GM10266 (cell line): ENCODE results near the gene SLC25A38.

ENCODE experiments used
- DNase-seq: peaks from one replicate; pipeline ENCODE4 v3.0.0; 2012; ENCODE audit errors: extremely low spot score
- CTCF ChIP-seq: IDR thresholded peaks from 2 replicates; pipeline ENCODE4 v1.5.1; 2012; ENCODE audit warnings: mild to moderate bottlenecking, low read depth; ENCODE audit not compliant: control insufficient read depth, insufficient read depth; ENCODE audit errors: missing control alignments

The SLC25A38 gene

GRCh38 chr3:39398700-39399099 is 15.5 kb downstream of the SLC25A38 start:
- TF ChIP-seq CTCF = no peak
- no peak for DNase-seq

GRCh38 chr3:39401983-39402382 is 18.8 kb downstream of the SLC25A38 start:
- no peak for TF ChIP-seq CTCF
- no peak for DNase-seq

DNA sequence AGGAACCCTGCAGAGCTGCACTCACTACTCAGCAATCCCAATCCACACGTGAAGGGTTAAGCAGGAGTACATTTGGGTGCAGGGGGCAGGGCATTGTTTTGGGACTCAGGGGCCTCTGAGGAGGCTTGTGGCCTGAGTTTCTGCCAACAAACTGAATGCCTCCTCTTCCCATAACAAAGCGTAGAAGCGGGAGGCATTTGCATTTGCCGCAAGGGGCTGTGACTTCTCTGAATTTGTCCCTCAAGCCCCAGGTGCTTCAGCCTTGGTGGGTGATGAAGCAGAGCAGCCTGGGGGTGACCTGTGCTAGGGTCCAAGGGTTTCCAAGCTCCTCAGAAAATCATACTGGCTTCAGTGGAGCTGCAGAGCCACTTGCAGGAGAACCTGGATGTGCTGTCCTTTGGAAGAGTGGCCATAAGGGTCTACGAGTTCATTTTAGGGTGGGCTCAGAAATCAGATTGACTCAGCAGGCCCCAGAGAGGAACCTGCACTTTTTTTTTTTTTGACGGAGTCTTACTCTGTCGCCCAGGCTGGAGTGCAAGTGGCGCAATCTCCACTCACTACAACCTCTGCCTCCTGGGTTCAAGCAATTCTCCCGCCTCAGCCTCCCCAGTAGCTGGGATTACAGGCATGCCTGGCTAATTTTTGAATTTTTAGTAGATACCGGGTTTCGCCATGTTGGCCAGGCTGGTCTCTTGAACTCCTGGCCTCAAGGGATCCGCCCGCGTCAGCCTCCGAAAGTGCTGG is 21.9 kb downstream of the SLC25A38 start:
- no peak for DNase-seq

DNA sequence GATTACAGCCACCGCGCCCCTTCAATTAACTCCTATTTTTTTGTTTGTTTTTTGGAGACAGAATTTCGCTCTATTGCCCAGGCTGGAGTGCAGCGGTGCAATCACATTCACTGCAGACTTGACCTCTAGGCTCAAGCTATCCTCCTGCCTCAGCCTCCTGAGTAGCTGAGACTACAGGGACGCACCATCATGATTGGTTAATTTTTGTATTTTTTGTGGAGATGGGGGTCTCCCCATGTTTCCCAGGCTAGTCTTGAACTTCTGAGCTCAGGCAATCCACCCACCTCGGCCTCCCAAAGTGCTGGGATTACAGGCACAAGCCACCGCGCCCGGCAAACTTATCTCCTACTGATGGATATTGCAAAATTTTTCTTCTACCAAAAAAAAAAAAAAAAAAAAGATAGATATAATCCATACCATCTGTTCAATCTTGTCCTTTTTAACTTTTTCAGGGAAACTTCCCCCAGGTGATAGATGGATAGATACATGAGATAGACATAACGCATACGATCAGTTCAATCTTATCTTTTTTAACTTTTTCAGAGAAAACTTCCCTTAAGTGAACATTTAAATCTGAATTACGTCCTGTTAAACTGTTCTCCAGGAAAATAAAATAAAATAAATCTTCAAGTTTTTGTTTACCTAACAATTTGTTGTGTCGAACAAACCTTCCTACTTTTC is 22.7 kb downstream of the SLC25A38 start:
- TF ChIP-seq CTCF = no peak
- no peak for DNase-seq

More for the DNA sequence above, 21.9 kb downstream of the SLC25A38 start:
- no peak for TF ChIP-seq CTCF

DNA sequence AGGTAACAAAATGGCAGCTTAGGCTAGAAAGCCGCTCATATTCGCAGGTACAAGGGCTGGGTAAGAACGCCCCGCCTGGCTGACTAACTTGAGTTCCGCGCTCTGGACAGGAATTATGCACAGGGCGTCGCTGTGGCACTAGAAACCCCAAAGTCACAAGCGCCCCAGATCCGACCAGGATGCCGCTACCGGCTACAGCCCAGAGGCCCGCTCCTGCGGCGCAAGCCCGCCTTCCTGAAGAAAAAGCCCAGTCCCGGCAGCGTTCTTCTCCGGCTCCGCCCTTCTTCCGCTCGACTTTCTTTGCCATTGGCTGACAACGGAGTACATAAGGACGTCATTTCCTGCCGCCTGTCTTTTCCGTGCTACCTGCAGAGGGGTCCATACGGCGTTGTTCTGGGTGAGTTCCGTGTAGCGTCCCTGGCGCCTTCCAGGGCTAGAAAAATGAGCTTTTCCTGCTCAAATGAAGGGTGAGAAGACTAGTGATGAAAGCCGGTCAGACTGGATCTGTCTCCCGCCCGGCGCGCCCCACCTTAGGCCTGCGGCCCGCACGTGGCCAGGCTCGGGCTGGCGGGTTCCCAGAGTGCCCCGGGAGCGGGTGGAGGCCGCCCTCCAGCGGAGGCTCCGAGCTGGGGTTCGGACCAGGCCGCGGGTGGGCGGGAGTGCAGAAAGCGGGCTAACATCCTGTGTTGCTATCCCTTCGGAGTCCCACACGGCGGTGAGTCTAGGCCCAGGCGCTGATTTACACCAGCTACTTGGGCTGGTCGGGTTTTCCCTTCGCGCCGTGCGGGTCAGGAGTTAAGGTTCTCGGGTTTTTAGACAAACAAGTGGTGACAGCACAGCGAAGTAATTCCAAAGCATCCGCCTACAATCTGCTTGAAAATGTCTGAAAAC is 23.4 kb downstream of the SLC25A38 start, which contains the start of gene RPSA:
Gene RPSA, plus strand, starts transcription at position 353 of the 891 bp plus-strand sequence. CDS start 934 bp downstream, outside the sequence.
- DNase-seq = peak; percentile 93
- peak; percentile 63 for TF ChIP-seq CTCF

DNA sequence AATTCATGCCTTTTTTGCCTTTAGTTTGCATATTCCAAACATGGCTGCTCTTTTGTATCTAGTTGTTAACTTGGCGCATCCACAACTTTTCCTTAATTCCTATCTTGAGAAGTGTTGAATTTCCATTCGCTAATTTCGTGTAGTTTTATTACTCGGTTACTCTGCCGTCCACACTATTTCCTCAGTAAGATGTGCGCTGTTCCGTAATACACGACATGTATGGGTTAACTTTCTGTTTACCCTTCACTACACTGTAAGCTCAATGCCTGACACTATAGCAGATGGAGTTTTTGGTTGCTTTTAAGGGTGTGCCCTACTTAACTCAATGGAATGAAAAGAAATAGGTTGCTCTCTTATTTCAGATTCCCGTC is 24.1 kb downstream of the SLC25A38 start:
- TF ChIP-seq CTCF = no peak
- DNase-seq = no peak
